Neural cell (in vitro differentiated cells): ENCODE results near the gene PCDHGA7. TPM values are rescaled to one million over a fixed set of nuclear protein-coding genes. Genes with fewer than 3 reads are reported as not detected.

Experiments used
- H2AFZ ChIP-seq: fragments of 200-600, 300-800 bp; sonication (generic), shearing (Covaris generic); 2 replicates; pipeline ENCODE4 v1.6.0; 2014; ENCODE audit warnings: low read depth, mild to moderate bottlenecking, antibody characterized with exemption, low read length, moderate library complexity
- H3F3A ChIP-seq: fragments of 200-600 bp; shearing (Covaris generic); 2 replicates; pipeline ENCODE4 v1.6.1; 2016; ENCODE audit warnings: mild to moderate bottlenecking, moderate library complexity, mixed read lengths, antibody characterized with exemption, low read length; ENCODE audit not compliant: insufficient read depth, poor library complexity, severe bottlenecking
- H3K27ac ChIP-seq: fragments of 200-600, 300-800 bp; sonication (generic), shearing (Covaris generic); 2 replicates; pipeline ENCODE4 v1.5.1; 2014; ENCODE audit warnings: mild to moderate bottlenecking, low read length, moderate library complexity
- H3K27me3 ChIP-seq: fragments of 300-800, 200-600 bp; sonication (generic), shearing (Covaris generic); 2 replicates; pipeline ENCODE4 v1.6.0; 2014; ENCODE audit warnings: mild to moderate bottlenecking, low read depth, low read length, moderate library complexity; ENCODE audit not compliant: insufficient read depth
- H3K36me3 ChIP-seq: fragments of 300-800, 200-600 bp; sonication (generic), shearing (Covaris generic); 2 replicates; pipeline ENCODE4 v1.5.1; 2014; ENCODE audit warnings: mild to moderate bottlenecking, antibody characterized with exemption, low read length, moderate library complexity; ENCODE audit not compliant: insufficient read depth
- H3K4me2 ChIP-seq: fragments of 300-800, 200-600 bp; sonication (generic), shearing (Covaris generic); 2 replicates; pipeline ENCODE4 v1.6.0; 2014; ENCODE audit warnings: mild to moderate bottlenecking, low read length
- H3K4me3 ChIP-seq: fragments of 300-800, 200-600 bp; sonication (generic), shearing (Covaris generic); 2 replicates; pipeline ENCODE4 v1.5.1; 2014; ENCODE audit warnings: mild to moderate bottlenecking, low read length, moderate library complexity
- H3K79me2 ChIP-seq: fragments of 200-600 bp; shearing (Covaris generic); replicated peaks from 2 replicates; pipeline ENCODE4 v1.6.0; 2014; ENCODE audit warnings: mild to moderate bottlenecking, low read length, moderate library complexity; ENCODE audit not compliant: insufficient read depth
- H3K9ac ChIP-seq: fragments of 300-800, 200-600 bp; sonication (generic), shearing (Covaris generic); 2 replicates; pipeline ENCODE4 v1.6.1; 2016; ENCODE audit warnings: mild to moderate bottlenecking, low read length, mixed read lengths
- H3K9me2 ChIP-seq: fragments of 200-600 bp; shearing (Covaris generic); 2 replicates; pipeline ENCODE4 v1.6.1; 2016; ENCODE audit warnings: mild to moderate bottlenecking, low read length, mixed read lengths; ENCODE audit not compliant: insufficient read depth
- H3K9me3 ChIP-seq: fragments of 200-600, 300-800 bp; sonication (generic), shearing (Covaris generic); 2 replicates; pipeline ENCODE4 v1.6.1; 2016; ENCODE audit warnings: mild to moderate bottlenecking, mixed run types, low read length, moderate library complexity, mixed read lengths
- H4K20me1 ChIP-seq: fragments of 200-600 bp; shearing (Covaris generic); 2 replicates; pipeline ENCODE4 v1.6.1; 2016; ENCODE audit warnings: mild to moderate bottlenecking, mixed run types; ENCODE audit not compliant: insufficient read depth
- EP300 ChIP-seq: fragments of 450-650 bp; conservative IDR thresholded peaks from 2 replicates; pipeline ENCODE4 v1.6.1; 2014; ENCODE audit warnings: antibody characterized with exemption, mild to moderate bottlenecking, moderate library complexity; ENCODE audit not compliant: poor library complexity, severe bottlenecking
- EZH2 ChIP-seq: fragments of 200-600, 300-800 bp; shearing (Covaris generic), sonication (generic); IDR thresholded peaks from 2 replicates; pipeline ENCODE4 v1.6.1; 2014; ENCODE audit warnings: antibody characterized with exemption, low read length, borderline replicate concordance, mild to moderate bottlenecking; ENCODE audit not compliant: insufficient read depth, poor library complexity, severe bottlenecking
- MXI1 ChIP-seq: fragments of 450-650 bp; conservative IDR thresholded peaks from 2 replicates; pipeline ENCODE4 v1.6.1; 2014; ENCODE audit warnings: antibody characterized with exemption, mild to moderate bottlenecking; ENCODE audit not compliant: poor library complexity, severe bottlenecking
- POLR2AphosphoS5 ChIP-seq: IDR thresholded peaks from 2 replicates; pipeline ENCODE4 v1.6.1; 2012
- RAD21 ChIP-seq: fragments of 450-650 bp; conservative IDR thresholded peaks from 2 replicates; pipeline ENCODE4 v1.6.1; 2014; ENCODE audit warnings: antibody characterized with exemption, mild to moderate bottlenecking, moderate library complexity
- REST ChIP-seq: IDR thresholded peaks from 2 replicates; pipeline ENCODE4 v1.6.1; 2012; ENCODE audit warnings: borderline replicate concordance
- SMC3 ChIP-seq: fragments of 450-650 bp; conservative IDR thresholded peaks from 2 replicates; pipeline ENCODE4 v1.6.1; 2014; ENCODE audit warnings: antibody characterized with exemption, mild to moderate bottlenecking, moderate library complexity; ENCODE audit not compliant: poor library complexity
- TAF1 ChIP-seq: IDR thresholded peaks from 2 replicates; pipeline ENCODE4 v1.6.1; 2012; ENCODE audit warnings: low read depth
- polyA plus RNA-seq: library from polyadenylated mRNA; depleted of rRNA; stranded (reverse); fragments of >200 nt; gene quantifications from 2 replicates; pipeline ENCODE4 v1.2.3, GENCODE V29; 2014
- TF ChIP-seq, protein P1 (sequence below): fragments of 450-650 bp; IDR thresholded peaks from 2 replicates; pipeline ENCODE4 v1.5.1; 2014; ENCODE audit warnings: antibody characterized with exemption, mild to moderate bottlenecking, moderate library complexity; ENCODE audit not compliant: poor library complexity, severe bottlenecking

PCDHGA7 gene
- polyA plus RNA-seq, 1 donor from 2014 or later = not detected

GRCh38 chr5:141349917-141350619 is 32.5 kb upstream of the PCDHGA7 start, which contains the start of gene PCDHGB1:
TSS of gene PCDHGB1 (plus strand) at chr5:141350099. CDS start at chr5:141350261, 162 bp downstream.
- Histone ChIP-seq H3K9me3 (peaks cover 15% of the 10 kb centered on the region), H3K9ac (no peak within 1 kb of the TSS), H3K4me2 (no peak within 1 kb of the TSS), H3K9me2 (no peaks in the 10 kb centered on the region), H3K36me3 (no peaks in the 10 kb centered on the region), H3K27me3 (no peaks in the 10 kb centered on the region), H3F3A (no peaks in the 10 kb centered on the region), H3K27ac (no peak within 1 kb of the TSS), H3K79me2 (no peaks in the 10 kb centered on the region), H4K20me1 (no peaks in the 10 kb centered on the region), H2AFZ (no peak within 1 kb of the TSS), H3K4me3 (peak within 1 kb of the TSS; percentile 15)
- TF ChIP-seq RAD21 (no peak), MXI1 (no peak), POLR2AphosphoS5 (no peak), TAF1 (no peak), REST (no peak), SMC3 (no peak), EP300 (no peak), EZH2 (no peak)
- TF ChIP-seq, protein P1, sequence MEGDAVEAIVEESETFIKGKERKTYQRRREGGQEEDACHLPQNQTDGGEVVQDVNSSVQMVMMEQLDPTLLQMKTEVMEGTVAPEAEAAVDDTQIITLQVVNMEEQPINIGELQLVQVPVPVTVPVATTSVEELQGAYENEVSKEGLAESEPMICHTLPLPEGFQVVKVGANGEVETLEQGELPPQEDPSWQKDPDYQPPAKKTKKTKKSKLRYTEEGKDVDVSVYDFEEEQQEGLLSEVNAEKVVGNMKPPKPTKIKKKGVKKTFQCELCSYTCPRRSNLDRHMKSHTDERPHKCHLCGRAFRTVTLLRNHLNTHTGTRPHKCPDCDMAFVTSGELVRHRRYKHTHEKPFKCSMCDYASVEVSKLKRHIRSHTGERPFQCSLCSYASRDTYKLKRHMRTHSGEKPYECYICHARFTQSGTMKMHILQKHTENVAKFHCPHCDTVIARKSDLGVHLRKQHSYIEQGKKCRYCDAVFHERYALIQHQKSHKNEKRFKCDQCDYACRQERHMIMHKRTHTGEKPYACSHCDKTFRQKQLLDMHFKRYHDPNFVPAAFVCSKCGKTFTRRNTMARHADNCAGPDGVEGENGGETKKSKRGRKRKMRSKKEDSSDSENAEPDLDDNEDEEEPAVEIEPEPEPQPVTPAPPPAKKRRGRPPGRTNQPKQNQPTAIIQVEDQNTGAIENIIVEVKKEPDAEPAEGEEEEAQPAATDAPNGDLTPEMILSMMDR = no peak

DNA sequence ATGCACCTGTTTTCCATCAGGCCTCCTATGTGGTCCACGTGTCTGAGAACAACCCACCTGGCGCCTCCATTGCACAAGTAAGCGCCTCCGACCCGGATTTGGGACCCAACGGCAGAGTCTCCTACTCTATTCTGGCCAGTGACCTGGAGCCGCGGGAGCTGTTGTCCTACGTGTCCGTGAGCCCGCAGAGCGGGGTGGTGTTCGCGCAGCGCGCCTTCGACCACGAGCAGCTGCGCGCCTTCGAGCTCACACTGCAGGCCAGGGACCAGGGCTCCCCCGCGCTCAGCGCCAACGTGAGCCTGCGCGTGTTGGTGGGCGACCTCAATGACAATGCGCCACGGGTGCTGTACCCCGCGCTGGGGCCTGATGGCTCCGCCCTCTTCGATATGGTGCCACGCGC is 31.0 kb upstream of the PCDHGA7 start:
- H4K20me1 ChIP-seq = no peaks in the 10 kb centered on the region
- peaks cover 21% of the 10 kb centered on the region for H3K9me3 ChIP-seq
- H3K9me2 ChIP-seq = no peaks in the 10 kb centered on the region
- H3K9ac ChIP-seq = no peak overlapping the region
- no peak overlapping the region for H2AFZ ChIP-seq
- H3K4me2 ChIP-seq = no peak overlapping the region
- no peaks in the 10 kb centered on the region for H3K79me2 ChIP-seq
- H3K27ac ChIP-seq = no peak overlapping the region
- no peaks in the 10 kb centered on the region for H3F3A ChIP-seq
- no peaks in the 10 kb centered on the region for H3K27me3 ChIP-seq
- no peaks in the 10 kb centered on the region for H3K36me3 ChIP-seq
- H3K4me3 ChIP-seq = no peak overlapping the region
- no peak for TF ChIP-seq REST
- TF ChIP-seq EZH2 = no peak
- TF ChIP-seq, protein P1 = no peak
- TF ChIP-seq TAF1 = no peak
- TF ChIP-seq MXI1 = no peak
- TF ChIP-seq POLR2AphosphoS5 = no peak
- no peak for TF ChIP-seq RAD21
- no peak for TF ChIP-seq EP300
- TF ChIP-seq SMC3 = no peak
